C4-2B (cell line): ENCODE measurements around the gene SLC6A5.

Source experiments
- CTCF ChIP-seq: fragments of 450-650 bp; conservative IDR thresholded peaks from 2 replicates; pipeline ENCODE4 v1.5.1; 2017; ENCODE audit warnings: mild to moderate bottlenecking
- ZFX ChIP-seq: fragments of 450-650 bp; IDR thresholded peaks from 2 replicates; pipeline ENCODE4 v1.6.1; 2017

GRCh38 chr11:20688761-20689160, 89.4 kb downstream of the SLC6A5 start:
- TF ChIP-seq CTCF (no peak), ZFX (no peak)
